Osteocyte (in vitro differentiated cells): ENCODE measurements around the gene HMHB1. TPM values are rescaled to one million over a fixed set of nuclear protein-coding genes. Genes with fewer than 3 reads are reported as not detected.

Experiments used
- DNase-seq: peaks from one replicate; pipeline ENCODE4 v3.0.0; 2021; ENCODE audit warnings: mixed read lengths; ENCODE audit not compliant: unreplicated experiment; ENCODE audit errors: extremely low spot score
- H3K27ac Mint-ChIP-seq: one replicate; pipeline ENCODE4 v1.8.0; 2021; ENCODE audit warnings: mild to moderate bottlenecking, mixed read lengths; ENCODE audit not compliant: unreplicated experiment
- H3K27me3 Mint-ChIP-seq: one replicate; pipeline ENCODE4 v1.8.0; 2021; ENCODE audit warnings: mixed read lengths; ENCODE audit not compliant: unreplicated experiment
- H3K36me3 Mint-ChIP-seq: one replicate; pipeline ENCODE4 v1.8.0; 2021; ENCODE audit warnings: mixed read lengths; ENCODE audit not compliant: unreplicated experiment
- H3K4me1 Mint-ChIP-seq: one replicate; pipeline ENCODE4 v1.8.0; 2021; ENCODE audit warnings: mixed read lengths; ENCODE audit not compliant: unreplicated experiment
- H3K4me3 Mint-ChIP-seq: one replicate; pipeline ENCODE4 v1.8.0; 2021; ENCODE audit warnings: mild to moderate bottlenecking, moderate library complexity, mixed read lengths; ENCODE audit not compliant: unreplicated experiment
- H3K9me3 Mint-ChIP-seq: one replicate; pipeline ENCODE4 v1.8.0; 2021; ENCODE audit warnings: mixed read lengths; ENCODE audit not compliant: unreplicated experiment
- total RNA-seq: library from RNA; stranded (reverse); gene quantifications from 2 replicates; pipeline ENCODE4 v1.2.1, GENCODE V29; 2021
- TF ChIP-seq, protein P1 (sequence below): fragments of 200-600 bp; sonication (generic); IDR thresholded peaks from 2 replicates; pipeline ENCODE4 v1.5.0; 2021; ENCODE audit warnings: antibody characterized with exemption, mild to moderate bottlenecking, moderate library complexity

HMHB1 gene
- total RNA-seq, 1 donor from 2014 or later = not detected

DNA sequence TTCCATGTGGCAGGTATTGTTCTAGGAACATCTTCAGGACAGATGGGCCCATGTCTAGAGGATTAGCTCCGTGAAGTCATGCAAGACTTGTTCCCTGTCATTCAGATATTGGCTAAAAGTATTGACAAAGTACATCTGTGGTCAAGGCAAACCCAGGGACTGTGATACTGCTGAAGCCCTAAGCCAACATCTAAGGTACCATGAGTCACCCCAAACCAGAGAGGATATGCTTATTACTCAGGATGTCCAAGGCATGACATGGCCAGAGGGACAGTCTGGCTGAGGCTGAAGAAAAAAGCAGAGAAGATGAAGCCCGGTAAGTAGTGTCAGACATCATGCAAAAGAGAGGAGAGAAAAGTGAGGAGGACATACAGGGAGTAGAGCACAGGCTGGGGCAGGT, 31.0 kb downstream of the HMHB1 start:
- H3K4me1 Mint-ChIP-seq = peaks cover 9% of the 10 kb centered on the region
- DNase-seq = no peak
- no peak overlapping the region for H3K4me3 Mint-ChIP-seq
- H3K27me3 Mint-ChIP-seq = no peaks in the 10 kb centered on the region
- no peaks in the 10 kb centered on the region for H3K9me3 Mint-ChIP-seq
- TF ChIP-seq, protein P1, sequence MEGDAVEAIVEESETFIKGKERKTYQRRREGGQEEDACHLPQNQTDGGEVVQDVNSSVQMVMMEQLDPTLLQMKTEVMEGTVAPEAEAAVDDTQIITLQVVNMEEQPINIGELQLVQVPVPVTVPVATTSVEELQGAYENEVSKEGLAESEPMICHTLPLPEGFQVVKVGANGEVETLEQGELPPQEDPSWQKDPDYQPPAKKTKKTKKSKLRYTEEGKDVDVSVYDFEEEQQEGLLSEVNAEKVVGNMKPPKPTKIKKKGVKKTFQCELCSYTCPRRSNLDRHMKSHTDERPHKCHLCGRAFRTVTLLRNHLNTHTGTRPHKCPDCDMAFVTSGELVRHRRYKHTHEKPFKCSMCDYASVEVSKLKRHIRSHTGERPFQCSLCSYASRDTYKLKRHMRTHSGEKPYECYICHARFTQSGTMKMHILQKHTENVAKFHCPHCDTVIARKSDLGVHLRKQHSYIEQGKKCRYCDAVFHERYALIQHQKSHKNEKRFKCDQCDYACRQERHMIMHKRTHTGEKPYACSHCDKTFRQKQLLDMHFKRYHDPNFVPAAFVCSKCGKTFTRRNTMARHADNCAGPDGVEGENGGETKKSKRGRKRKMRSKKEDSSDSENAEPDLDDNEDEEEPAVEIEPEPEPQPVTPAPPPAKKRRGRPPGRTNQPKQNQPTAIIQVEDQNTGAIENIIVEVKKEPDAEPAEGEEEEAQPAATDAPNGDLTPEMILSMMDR = no peak
- no peaks in the 10 kb centered on the region for H3K36me3 Mint-ChIP-seq
- H3K27ac Mint-ChIP-seq = no peak overlapping the region

DNA sequence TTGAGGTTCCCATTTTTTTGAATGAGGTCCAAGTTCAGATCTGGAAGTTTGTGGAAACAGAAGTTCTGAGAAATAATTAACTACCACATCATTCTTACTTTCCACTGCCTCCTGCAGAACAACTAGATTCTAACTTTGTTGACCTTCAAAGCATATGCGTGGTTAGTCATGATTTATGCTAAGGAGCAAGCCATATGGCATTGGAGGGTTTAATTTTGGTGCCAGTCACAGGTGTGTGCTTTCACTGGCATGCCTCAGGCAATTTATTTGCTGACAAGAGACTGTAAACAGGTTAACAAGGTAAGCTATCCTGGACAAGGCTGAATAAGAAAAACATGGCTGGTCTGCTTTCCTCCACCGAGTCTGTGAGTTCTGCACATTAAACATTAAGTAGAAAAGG, 31.5 kb downstream of the HMHB1 start:
- H3K9me3 Mint-ChIP-seq = no peaks in the 10 kb centered on the region
- H3K36me3 Mint-ChIP-seq = no peaks in the 10 kb centered on the region
- DNase-seq = no peak
- no peaks in the 10 kb centered on the region for H3K27me3 Mint-ChIP-seq
- TF ChIP-seq, protein P1 = no peak
- H3K4me3 Mint-ChIP-seq = no peak overlapping the region
- H3K4me1 Mint-ChIP-seq = peaks cover 4% of the 10 kb centered on the region
- no peak overlapping the region for H3K27ac Mint-ChIP-seq

DNA sequence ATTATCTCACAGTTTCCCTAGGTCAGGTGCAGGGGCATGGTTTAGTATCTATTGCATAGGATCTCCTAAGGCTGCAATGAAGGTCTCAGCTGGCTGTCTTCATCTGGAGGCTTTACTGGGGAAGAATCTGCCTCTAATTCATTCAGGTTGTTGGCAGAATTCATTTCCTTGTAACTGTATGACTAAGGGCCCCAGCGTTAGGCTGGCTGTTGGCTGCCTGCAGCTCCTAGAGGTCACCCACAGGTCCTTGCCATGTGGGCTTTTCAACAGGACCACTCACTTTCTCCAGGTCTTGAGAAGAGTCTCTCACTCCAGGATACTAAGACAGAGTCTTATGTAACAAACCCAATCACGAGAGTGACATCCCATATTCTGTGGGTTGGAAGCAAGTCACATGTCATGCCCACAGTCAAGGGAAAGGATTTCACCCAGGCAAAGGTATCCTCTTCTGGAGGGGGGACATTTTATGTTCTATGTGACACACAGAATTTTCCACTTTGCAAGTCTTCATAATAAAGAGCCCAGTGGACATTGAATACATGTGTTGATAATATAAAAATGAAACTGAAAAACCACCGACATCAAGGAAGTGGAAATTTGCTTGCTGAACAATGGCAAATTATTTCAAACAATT, 38.2 kb downstream of the HMHB1 start:
- Mint-ChIP-seq H3K27ac (no peak overlapping the region), H3K4me3 (no peak overlapping the region), H3K27me3 (no peaks in the 10 kb centered on the region), H3K9me3 (no peaks in the 10 kb centered on the region), H3K4me1 (no peaks in the 10 kb centered on the region), H3K36me3 (no peaks in the 10 kb centered on the region)
- TF ChIP-seq, protein P1 = no peak
- no peak for DNase-seq

DNA sequence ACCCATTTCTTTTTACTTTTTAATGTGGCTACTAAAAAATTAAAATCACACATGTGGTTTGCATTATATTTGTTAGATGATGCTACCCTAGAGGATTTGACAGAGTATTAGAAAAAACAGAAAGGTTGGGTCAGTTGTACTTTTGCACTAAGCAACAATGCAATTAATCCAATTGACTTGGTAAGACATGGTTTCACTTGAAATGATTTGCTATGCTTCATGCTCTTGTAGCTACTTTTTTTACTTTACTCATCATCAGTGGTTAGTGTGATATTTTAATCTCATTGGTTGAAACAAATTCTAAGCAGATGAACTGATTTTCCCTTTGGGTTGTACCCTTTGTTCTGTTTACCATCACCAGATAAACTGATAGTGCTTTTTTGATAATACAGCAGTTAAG, 39.4 kb downstream of the HMHB1 start:
- Mint-ChIP-seq H3K9me3 (no peaks in the 10 kb centered on the region), H3K36me3 (no peaks in the 10 kb centered on the region), H3K27me3 (no peaks in the 10 kb centered on the region), H3K4me1 (no peaks in the 10 kb centered on the region), H3K4me3 (no peak overlapping the region), H3K27ac (no peak overlapping the region)
- TF ChIP-seq, protein P1 = no peak
- no peak for DNase-seq

DNA sequence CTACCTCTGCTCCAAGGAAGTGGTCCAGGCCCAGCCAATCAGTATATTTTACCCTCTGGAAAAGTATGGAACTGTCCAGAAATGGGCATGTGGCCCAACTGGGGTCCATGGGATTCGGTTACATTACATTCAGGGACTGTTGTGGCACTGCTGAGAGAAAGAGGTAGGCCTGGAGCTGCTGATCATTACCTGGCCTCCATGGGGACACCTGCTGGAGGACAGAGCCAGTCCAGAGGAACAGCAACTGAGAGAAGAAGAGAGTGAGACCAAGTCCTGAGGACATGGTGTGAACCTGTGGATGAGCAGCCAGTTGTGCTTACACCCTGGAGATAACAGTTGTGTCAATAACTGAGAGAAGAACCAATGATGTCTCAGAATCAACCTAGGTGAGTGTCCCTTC, 48.2 kb downstream of the HMHB1 start:
- Mint-ChIP-seq H3K9me3 (no peaks in the 10 kb centered on the region), H3K27me3 (no peaks in the 10 kb centered on the region), H3K4me3 (no peak overlapping the region), H3K36me3 (no peaks in the 10 kb centered on the region), H3K4me1 (no peaks in the 10 kb centered on the region), H3K27ac (no peak overlapping the region)
- TF ChIP-seq, protein P1 = no peak
- no peak for DNase-seq
